HuH-7 (cell line): Measurements from ENCODE around the gene LTBP3.

Experiments used
- DNase-seq: peaks from one replicate; pipeline ENCODE4 v3.0.0; 2011; ENCODE audit warnings: low spot score

LTBP3 gene

DNA sequence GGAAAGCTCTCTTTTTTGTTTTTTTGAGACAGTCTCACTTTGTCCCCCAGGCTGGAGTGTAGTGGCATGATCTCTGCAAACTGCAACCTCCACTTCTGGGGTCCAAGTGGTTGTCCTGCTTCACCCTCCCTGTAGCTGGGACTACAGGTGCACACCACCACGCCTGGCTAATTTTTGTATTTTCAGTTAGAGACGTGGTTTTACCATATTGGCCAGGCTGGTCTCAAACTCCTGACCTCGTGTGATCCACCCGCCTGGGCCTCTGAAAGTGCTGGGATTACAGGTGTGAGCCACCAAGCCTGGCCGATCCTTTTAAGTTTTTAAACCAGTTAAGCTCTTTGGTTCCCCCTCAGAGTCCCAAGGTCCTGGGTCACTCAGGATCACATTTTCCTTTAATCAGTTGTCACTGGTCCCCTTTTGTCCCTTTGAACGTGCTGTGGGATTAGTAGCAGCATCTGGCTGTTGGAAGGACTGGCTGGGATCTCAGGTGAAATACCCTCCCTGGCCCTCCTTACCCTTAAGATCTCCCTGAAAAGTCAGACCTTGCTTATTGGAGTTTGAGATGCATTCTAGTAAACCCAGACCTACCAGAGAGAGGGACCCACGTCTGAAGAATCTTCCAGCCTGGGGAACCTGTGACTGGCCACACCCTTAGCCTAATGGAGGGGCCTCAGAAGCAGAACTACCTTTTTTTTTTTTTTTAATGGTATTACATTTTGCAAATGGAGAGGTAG is 51.2 kb downstream of the LTBP3 start:
- DNase-seq: no peak

DNA sequence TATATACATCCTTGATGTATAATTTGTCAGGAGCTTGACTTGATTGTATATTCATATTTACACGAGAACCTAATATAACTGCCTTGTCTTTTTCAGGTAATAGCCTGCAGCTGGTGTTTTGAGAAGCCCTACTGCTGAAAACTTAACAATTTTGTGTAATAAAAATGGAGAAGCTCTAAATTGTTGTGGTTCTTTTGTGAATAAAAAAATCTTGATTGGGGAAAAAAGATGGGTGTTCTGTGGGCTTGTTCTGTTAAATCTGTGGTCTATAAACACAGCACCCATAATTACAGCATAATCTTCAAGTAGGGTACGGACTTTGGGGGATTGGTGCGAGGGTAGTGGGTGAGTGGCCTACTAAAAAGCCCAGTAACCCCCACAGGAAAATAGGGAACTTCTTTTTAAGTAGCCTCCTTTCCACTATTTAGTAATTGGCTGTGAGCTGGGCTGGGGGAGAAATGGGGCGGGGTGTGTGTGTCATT is 51.8 kb downstream of the LTBP3 start:
- no peak for DNase-seq

DNA sequence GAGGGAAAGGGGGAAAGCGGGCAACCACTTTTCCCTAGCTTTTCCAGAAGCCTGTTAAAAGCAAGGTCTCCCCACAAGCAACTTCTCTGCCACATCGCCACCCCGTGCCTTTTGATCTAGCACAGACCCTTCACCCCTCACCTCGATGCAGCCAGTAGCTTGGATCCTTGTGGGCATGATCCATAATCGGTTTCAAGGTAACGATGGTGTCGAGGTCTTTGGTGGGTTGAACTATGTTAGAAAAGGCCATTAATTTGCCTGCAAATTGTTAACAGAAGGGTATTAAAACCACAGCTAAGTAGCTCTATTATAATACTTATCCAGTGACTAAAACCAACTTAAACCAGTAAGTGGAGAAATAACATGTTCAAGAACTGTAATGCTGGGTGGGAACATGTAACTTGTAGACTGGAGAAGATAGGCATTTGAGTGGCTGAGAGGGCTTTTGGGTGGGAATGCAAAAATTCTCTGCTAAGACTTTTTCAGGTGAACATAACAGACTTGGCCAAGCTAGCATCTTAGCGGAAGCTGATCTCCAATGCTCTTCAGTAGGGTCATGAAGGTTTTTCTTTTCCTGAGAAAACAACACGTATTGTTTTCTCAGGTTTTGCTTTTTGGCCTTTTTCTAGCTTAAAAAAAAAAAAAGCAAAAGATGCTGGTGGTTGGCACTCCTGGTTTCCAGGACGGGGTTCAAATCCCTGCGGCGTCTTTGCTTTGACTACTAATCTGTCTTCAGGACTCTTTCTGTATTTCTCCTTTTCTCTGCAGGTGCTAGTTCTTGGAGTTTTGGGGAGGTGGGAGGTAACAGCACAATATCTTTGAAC is 52.5 kb downstream of the LTBP3 start:
- no peak for DNase-seq

DNA sequence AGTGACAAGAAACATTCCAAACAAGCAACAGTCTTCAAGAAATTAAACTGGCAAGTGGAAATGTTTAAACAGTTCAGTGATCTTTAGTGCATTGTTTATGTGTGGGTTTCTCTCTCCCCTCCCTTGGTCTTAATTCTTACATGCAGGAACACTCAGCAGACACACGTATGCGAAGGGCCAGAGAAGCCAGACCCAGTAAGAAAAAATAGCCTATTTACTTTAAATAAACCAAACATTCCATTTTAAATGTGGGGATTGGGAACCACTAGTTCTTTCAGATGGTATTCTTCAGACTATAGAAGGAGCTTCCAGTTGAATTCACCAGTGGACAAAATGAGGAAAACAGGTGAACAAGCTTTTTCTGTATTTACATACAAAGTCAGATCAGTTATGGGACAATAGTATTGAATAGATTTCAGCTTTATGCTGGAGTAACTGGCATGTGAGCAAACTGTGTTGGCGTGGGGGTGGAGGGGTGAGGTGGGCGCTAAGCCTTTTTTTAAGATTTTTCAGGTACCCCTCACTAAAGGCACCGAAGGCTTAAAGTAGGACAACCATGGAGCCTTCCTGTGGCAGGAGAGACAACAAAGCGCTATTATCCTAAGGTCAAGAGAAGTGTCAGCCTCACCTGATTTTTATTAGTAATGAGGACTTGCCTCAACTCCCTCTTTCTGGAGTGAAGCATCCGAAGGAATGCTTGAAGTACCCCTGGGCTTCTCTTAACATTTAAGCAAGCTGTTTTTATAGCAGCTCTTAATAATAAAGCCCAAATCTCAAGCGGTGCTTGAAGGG is 53.3 kb downstream of the LTBP3 start:
- DNase-seq: no peak

DNA sequence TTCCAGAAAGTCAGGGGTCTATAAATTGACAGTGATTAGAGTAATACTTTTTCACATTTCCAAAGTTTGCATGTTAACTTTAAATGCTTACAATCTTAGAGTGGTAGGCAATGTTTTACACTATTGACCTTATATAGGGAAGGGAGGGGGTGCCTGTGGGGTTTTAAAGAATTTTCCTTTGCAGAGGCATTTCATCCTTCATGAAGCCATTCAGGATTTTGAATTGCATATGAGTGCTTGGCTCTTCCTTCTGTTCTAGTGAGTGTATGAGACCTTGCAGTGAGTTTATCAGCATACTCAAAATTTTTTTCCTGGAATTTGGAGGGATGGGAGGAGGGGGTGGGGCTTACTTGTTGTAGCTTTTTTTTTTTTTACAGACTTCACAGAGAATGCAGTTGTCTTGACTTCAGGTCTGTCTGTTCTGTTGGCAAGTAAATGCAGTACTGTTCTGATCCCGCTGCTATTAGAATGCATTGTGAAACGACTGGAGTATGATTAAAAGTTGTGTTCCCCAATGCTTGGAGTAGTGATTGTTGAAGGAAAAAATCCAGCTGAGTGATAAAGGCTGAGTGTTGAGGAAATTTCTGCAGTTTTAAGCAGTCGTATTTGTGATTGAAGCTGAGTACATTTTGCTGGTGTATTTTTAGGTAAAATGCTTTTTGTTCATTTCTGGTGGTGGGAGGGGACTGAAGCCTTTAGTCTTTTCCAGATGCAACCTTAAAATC is 54.0 kb downstream of the LTBP3 start:
- no peak for DNase-seq

DNA sequence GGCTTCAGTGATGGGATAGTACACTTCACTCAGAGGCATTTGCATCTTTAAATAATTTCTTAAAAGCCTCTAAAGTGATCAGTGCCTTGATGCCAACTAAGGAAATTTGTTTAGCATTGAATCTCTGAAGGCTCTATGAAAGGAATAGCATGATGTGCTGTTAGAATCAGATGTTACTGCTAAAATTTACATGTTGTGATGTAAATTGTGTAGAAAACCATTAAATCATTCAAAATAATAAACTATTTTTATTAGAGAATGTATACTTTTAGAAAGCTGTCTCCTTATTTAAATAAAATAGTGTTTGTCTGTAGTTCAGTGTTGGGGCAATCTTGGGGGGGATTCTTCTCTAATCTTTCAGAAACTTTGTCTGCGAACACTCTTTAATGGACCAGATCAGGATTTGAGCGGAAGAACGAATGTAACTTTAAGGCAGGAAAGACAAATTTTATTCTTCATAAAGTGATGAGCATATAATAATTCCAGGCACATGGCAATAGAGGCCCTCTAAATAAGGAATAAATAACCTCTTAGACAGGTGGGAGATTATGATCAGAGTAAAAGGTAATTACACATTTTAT is 54.7 kb downstream of the LTBP3 start:
- no peak for DNase-seq

DNA sequence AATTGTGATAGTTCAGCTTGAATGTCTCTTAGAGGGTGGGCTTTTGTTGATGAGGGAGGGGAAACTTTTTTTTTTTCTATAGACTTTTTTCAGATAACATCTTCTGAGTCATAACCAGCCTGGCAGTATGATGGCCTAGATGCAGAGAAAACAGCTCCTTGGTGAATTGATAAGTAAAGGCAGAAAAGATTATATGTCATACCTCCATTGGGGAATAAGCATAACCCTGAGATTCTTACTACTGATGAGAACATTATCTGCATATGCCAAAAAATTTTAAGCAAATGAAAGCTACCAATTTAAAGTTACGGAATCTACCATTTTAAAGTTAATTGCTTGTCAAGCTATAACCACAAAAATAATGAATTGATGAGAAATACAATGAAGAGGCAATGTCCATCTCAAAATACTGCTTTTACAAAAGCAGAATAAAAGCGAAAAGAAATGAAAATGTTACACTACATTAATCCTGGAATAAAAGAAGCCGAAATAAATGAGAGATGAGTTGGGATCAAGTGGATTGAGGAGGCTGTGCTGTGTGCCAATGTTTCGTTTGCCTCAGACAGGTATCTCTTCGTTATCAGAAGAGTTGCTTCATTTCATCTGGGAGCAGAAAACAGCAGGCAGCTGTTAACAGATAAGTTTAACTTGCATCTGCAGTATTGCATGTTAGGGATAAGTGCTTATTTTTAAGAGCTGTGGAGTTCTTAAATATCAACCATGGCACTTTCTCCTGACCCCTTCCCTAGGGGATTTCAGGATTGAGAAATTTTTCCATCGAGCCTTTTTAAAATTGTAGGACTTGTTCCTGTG is 55.4 kb downstream of the LTBP3 start:
- no peak for DNase-seq

DNA sequence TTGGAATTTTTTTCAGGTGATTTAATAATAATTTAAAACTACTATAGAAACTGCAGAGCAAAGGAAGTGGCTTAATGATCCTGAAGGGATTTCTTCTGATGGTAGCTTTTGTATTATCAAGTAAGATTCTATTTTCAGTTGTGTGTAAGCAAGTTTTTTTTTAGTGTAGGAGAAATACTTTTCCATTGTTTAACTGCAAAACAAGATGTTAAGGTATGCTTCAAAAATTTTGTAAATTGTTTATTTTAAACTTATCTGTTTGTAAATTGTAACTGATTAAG is 55.9 kb downstream of the LTBP3 start:
- DNase-seq: no peak

DNA sequence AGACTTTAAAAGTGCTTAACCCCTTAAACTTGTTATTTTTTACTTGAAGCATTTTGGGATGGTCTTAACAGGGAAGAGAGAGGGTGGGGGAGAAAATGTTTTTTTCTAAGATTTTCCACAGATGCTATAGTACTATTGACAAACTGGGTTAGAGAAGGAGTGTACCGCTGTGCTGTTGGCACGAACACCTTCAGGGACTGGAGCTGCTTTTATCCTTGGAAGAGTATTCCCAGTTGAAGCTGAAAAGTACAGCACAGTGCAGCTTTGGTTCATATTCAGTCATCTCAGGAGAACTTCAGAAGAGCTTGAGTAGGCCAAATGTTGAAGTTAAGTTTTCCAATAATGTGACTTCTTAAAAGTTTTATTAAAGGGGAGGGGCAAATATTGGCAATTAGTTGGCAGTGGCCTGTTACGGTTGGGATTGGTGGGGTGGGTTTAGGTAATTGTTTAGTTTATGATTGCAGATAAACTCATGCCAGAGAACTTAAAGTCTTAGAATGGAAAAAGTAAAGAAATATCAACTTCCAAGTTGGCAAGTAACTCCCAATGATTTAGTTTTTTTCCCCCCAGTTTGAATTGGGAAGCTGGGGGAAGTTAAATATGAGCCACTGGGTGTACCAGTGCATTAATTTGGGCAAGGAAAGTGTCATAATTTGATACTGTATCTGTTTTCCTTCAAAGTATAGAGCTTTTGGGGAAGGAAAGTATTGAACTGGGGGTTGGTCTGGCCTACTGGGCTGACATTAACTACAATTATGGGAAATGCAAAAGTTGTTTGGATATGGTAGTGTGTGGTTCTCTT is 56.5 kb downstream of the LTBP3 start:
- DNase-seq: no peak

DNA sequence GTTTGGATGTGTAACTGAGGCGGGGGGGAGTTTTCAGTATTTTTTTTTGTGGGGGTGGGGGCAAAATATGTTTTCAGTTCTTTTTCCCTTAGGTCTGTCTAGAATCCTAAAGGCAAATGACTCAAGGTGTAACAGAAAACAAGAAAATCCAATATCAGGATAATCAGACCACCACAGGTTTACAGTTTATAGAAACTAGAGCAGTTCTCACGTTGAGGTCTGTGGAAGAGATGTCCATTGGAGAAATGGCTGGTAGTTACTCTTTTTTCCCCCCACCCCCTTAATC is 57.0 kb downstream of the LTBP3 start:
- no peak for DNase-seq

DNA sequence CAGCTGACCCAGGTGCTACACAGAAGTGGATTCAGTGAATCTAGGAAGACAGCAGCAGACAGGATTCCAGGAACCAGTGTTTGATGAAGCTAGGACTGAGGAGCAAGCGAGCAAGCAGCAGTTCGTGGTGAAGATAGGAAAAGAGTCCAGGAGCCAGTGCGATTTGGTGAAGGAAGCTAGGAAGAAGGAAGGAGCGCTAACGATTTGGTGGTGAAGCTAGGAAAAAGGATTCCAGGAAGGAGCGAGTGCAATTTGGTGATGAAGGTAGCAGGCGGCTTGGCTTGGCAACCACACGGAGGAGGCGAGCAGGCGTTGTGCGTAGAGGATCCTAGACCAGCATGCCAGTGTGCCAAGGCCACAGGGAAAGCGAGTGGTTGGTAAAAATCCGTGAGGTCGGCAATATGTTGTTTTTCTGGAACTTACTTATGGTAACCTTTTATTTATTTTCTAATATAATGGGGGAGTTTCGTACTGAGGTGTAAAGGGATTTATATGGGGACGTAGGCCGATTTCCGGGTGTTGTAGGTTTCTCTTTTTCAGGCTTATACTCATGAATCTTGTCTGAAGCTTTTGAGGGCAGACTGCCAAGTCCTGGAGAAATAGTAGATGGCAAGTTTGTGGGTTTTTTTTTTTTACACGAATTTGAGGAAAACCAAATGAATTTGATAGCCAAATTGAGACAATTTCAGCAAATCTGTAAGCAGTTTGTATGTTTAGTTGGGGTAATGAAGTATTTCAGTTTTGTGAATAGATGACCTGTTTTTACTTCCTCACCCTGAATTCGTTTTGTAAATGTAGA is 57.6 kb downstream of the LTBP3 start:
- no peak for DNase-seq

DNA sequence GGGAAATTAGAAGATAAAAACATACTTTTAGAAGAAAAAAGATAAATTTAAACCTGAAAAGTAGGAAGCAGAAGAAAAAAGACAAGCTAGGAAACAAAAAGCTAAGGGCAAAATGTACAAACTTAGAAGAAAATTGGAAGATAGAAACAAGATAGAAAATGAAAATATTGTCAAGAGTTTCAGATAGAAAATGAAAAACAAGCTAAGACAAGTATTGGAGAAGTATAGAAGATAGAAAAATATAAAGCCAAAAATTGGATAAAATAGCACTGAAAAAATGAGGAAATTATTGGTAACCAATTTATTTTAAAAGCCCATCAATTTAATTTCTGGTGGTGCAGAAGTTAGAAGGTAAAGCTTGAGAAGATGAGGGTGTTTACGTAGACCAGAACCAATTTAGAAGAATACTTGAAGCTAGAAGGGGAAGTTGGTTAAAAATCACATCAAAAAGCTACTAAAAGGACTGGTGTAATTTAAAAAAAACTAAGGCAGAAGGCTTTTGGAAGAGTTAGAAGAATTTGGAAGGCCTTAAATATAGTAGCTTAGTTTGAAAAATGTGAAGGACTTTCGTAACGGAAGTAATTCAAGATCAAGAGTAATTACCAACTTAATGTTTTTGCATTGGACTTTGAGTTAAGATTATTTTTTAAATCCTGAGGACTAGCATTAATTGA is 58.3 kb downstream of the LTBP3 start:
- DNase-seq: no peak

DNA sequence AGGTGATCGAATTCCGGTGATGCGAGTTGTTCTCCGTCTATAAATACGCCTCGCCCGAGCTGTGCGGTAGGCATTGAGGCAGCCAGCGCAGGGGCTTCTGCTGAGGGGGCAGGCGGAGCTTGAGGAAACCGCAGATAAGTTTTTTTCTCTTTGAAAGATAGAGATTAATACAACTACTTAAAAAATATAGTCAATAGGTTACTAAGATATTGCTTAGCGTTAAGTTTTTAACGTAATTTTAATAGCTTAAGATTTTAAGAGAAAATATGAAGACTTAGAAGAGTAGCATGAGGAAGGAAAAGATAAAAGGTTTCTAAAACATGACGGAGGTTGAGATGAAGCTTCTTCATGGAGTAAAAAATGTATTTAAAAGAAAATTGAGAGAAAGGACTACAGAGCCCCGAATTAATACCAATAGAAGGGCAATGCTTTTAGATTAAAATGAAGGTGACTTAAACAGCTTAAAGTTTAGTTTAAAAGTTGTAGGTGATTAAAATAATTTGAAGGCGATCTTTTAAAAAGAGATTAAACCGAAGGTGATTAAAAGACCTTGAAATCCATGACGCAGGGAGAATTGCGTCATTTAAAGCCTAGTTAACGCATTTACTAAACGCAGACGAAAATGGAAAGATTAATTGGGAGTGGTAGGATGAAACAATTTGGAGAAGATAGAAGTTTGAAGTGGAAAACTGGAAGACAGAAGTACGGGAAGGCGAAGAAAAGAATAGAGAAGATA is 59.0 kb downstream of the LTBP3 start, which contains the start of gene MALAT1:
Gene MALAT1 (plus strand): TSS at position 69 of the 736 bp plus-strand sequence.
- peak; percentile 45 for DNase-seq

DNA sequence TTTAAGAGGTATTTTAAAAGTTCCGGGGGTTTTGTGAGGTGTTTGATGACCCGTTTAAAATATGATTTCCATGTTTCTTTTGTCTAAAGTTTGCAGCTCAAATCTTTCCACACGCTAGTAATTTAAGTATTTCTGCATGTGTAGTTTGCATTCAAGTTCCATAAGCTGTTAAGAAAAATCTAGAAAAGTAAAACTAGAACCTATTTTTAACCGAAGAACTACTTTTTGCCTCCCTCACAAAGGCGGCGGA is 59.5 kb downstream of the LTBP3 start:
- no peak for DNase-seq

DNA sequence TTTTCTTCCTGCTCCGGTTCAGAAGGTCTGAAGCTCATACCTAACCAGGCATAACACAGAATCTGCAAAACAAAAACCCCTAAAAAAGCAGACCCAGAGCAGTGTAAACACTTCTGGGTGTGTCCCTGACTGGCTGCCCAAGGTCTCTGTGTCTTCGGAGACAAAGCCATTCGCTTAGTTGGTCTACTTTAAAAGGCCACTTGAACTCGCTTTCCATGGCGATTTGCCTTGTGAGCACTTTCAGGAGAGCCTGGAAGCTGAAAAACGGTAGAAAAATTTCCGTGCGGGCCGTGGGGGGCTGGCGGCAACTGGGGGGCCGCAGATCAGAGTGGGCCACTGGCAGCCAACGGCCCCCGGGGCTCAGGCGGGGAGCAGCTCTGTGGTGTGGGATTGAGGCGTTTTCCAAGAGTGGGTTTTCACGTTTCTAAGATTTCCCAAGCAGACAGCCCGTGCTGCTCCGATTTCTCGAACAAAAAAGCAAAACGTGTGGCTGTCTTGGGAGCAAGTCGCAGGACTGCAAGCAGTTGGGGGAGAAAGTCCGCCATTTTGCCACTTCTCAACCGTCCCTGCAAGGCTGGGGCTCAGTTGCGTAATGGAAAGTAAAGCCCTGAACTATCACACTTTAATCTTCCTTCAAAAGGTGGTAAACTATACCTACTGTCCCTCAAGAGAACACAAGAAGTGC is 60.0 kb downstream of the LTBP3 start:
- no peak for DNase-seq

DNA sequence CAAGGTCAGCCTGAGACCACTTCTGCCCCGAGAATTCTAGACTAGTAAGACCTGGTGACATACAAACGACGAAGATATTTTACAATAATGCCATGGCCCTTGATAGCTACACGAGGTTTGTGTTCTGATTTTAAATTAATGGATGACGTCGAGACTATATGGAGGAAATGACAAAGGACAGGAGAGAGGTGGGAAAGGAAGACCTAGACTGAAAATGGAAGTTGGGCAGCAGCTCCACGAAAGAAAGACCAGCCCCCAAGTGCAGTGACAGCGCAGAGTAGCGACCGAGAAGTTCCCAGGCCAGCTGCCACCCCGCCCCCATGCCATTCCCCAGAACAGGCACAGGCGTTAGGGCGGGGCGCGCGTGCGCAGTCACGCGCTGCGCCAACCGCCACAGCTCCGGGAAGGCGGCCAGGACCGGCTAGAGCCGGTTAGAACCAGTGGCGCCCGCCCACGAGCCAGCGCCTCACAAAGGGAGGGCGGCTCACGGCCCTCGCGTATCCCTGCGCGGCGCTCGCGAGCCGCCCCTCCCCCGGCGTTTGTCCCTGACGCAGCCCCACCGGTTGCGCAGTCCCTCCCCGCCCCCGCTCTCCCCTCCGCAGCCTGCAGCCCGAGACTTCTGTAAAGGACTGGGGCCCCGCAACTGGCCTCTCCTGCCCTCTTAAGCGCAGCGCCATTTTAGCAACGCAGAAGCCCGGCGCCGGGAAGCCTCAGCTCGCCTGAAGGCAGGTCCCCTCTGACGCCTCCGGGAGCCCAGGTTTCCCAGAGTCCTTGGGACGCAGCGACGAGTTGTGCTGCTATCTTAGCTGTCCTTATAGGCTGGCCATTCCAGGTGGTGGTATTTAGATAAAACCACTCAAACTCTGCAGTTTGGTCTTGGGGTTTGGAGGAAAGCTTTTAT is 60.8 kb downstream of the LTBP3 start:
- peak; percentile 71 for DNase-seq
